Prostate gland (tissue), 2 donors: ENCODE data around the gene TGM4. TPM values are rescaled to one million over a fixed set of nuclear protein-coding genes. Genes with fewer than 3 reads are reported as not detected.

Experiments used
- DNase-seq: peaks from one replicate; pipeline ENCODE4 v3.0.0-alpha.2; 2019; ENCODE audit warnings: low spot score
- H3K27ac ChIP-seq, 2 donors: fragments of 200-600 bp; sonication (generic); 2 replicates each; pipeline ENCODE4 v1.5.1; 2017 to 2019
- H3K27me3 ChIP-seq: fragments of 200-600 bp; sonication (generic); replicated peaks from 2 replicates; pipeline ENCODE4 v1.5.1; 2019; ENCODE audit not compliant: insufficient read depth
- H3K36me3 ChIP-seq, 2 donors: fragments of 200-600 bp; sonication (generic); 1 replicate in 1 of 2; 2 replicates in 1 of 2; pipeline versions ENCODE4 v1.5.1 to v1.8.1; 2017 to 2019
- H3K4me1 ChIP-seq: fragments of 200-600 bp; sonication (generic); replicated peaks from 2 replicates; pipeline ENCODE4 v1.5.1; 2019
- H3K4me3 ChIP-seq, 2 donors: fragments of 200-600 bp; sonication (generic); 2 replicates each; pipeline ENCODE4 v1.5.1; 2017 to 2019
- H3K9me3 ChIP-seq: fragments of 200-600 bp; sonication (generic); 2 replicates; pipeline ENCODE4 v1.5.1; 2017
- POLR2A ChIP-seq: fragments of 450-650 bp; IDR thresholded peaks from one replicate; pipeline ENCODE4 v1.6.1; 2016; ENCODE audit warnings: antibody characterized with exemption, mild to moderate bottlenecking
- POLR2AphosphoS5 ChIP-seq: sonication (generic); formaldehyde crosslinking; IDR thresholded peaks from one replicate; pipeline ENCODE4 v1.6.1; 2017; ENCODE audit warnings: antibody characterized with exemption
- WGBS: methylation state at CpG from one replicate; pipeline ENCODE4 v1.1.5; 2018; 5-methylcytosine and 5-hydroxymethylcytosine counted together
- intact Hi-C: fragments of 100-400 bp; cut with DNase I; formaldehyde crosslinking; loops from one replicate; pipeline ENCODE4 v1.14.2; 2022
- total RNA-seq, 2 donors: library from RNA; depleted of rRNA; stranded (reverse); fragments of >200 nt; gene quantifications; one replicate each; pipeline ENCODE4 v1.1.0, GENCODE V29; 2016
- TF ChIP-seq, protein P1 (sequence below), 4 experiments: fragments of 200-600 bp in 2 of 4; fragments of 450-650 bp in 2 of 4; sonication (generic) in 2 of 4; IDR thresholded peaks; 1 replicate in 3 of 4; 2 replicates in 1 of 4; pipeline ENCODE4 v1.5.1; 2016 to 2019; ENCODE audit warnings: antibody characterized with exemption in 4 of 4, mild to moderate bottlenecking in 2 of 4, moderate library complexity in 2 of 4

The TGM4 gene
- total RNA-seq, 2 donors from 2014 or later: 7.4 to 2,264 TPM

DNA sequence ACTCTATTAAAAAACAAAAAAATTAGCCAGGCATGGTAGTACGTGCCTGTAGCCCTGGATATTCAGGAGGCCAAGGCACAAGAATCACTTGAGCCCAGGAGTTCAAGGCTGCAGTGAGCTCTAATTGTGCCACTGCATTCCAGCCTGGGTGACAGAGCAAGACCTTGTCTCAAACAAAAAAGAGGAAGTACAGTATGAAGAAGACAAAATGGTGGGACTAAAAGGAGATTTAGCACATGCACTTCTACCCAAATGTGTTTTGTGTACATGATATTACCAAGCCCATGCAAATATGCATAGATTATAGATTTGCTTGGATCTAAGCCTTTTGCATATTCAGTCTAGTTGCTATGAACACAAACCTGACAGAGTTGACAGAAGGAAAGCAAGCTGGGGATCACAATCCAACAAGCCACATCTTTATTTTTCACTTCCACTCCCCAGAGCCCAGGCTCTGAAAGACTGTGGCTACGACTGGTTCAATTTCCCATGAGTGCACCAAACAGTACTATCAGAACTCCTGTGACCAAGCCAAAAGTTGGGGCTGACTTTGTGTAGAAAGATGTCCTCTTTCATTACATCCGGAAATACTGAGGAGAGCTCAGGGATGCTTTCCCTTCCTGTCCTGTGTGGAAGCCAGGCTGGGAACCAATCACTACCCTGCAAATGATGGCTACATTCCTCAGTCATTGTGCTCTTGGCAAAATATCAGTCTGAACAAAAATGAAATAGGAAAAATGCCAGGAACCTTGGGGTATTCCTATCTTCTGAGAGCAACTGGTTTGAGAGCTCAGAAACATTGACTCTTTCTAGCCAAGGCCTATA lies 49.4 kb downstream of the TGM4 start:
- H3K27me3 ChIP-seq: no peaks in the 10 kb centered on the region
- no peak for DNase-seq
- H3K4me3 ChIP-seq: no peak overlapping the region
- H3K9me3 ChIP-seq: no peaks in the 10 kb centered on the region
- H3K36me3 ChIP-seq: peaks cover 0 to 3% of the 10 kb centered on the region in 2 donors
- intact Hi-C loops: no loop called here
- H3K4me1 ChIP-seq: no peaks in the 10 kb centered on the region
- H3K27ac ChIP-seq: no peak overlapping the region
- WGBS: 78% methylated on average over 3 of the region's 3 CpGs
- TF ChIP-seq, protein P1, sequence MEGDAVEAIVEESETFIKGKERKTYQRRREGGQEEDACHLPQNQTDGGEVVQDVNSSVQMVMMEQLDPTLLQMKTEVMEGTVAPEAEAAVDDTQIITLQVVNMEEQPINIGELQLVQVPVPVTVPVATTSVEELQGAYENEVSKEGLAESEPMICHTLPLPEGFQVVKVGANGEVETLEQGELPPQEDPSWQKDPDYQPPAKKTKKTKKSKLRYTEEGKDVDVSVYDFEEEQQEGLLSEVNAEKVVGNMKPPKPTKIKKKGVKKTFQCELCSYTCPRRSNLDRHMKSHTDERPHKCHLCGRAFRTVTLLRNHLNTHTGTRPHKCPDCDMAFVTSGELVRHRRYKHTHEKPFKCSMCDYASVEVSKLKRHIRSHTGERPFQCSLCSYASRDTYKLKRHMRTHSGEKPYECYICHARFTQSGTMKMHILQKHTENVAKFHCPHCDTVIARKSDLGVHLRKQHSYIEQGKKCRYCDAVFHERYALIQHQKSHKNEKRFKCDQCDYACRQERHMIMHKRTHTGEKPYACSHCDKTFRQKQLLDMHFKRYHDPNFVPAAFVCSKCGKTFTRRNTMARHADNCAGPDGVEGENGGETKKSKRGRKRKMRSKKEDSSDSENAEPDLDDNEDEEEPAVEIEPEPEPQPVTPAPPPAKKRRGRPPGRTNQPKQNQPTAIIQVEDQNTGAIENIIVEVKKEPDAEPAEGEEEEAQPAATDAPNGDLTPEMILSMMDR (IDR thresholded peaks at IDR 0.05): no peak
- TF ChIP-seq POLR2AphosphoS5 (no peak), POLR2A (no peak)

DNA sequence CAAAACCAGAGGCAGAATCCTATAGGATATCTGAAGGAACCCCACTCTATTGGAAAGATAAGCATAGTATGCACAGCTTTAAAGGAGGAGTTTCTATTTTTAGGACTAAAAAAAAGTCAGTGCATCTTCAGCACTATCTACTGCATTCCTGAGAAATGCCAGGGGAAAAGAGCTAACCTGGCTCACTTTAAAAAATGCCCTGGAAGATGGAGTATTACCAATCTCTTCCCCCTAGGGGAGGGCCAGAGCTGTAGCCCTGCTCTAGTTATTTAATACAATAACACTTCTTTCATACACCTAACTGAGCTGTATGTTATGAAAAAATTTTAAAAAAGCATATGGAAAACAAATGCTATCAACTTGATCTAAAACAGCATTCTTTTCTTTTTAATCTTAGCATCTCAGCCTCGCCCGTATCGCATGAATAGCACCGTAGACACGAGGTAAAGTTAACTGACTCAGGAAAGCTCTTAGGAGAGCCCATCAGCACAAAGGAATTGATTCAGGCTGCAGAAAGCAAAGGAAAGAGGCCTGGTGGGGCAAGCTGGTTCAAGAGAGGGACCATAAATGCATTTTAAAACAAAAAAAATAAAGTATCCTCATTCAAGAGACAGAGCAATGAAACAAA lies 50.2 kb downstream of the TGM4 start:
- DNase-seq: no peak
- H3K4me1 ChIP-seq: no peaks in the 10 kb centered on the region
- WGBS: 78% methylated on average over 5 of the region's 5 CpGs
- TF ChIP-seq, protein P1 (IDR thresholded peaks at IDR 0.05): no peak
- no peak for TF ChIP-seq POLR2AphosphoS5
- no peak for TF ChIP-seq POLR2A
- no peak overlapping the region for H3K27ac ChIP-seq
- H3K27me3 ChIP-seq: no peaks in the 10 kb centered on the region
- peaks cover 0 to 3% of the 10 kb centered on the region in 2 donors for H3K36me3 ChIP-seq
- H3K4me3 ChIP-seq: no peak overlapping the region
- no peaks in the 10 kb centered on the region for H3K9me3 ChIP-seq
- intact Hi-C loops: no loop called here

DNA sequence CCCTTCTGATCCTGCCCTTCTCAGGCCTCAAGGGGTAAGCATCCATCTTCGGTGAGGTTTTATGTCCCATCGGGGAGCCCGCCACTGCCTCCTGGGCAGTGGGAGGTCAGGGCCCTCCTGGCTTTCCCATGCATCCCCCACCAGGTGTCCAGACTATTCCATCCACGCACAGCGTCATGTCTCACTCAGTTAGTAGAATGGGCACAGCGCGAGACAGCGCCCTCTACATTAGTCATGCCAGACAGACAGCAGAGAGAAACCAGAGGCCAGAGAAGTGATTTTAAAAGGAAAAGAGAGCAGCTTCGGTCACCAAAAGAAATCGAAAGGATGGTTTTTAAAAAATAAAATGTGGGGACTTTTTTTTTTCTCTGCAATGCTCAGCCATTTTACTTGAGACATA lies 51.8 kb downstream of the TGM4 start:
- TF ChIP-seq POLR2A: no peak
- TF ChIP-seq POLR2AphosphoS5: no peak
- TF ChIP-seq, protein P1 (IDR thresholded peaks at IDR 0.05): no peak
- no peaks in the 10 kb centered on the region for H3K9me3 ChIP-seq
- H3K4me1 ChIP-seq: no peaks in the 10 kb centered on the region
- 93% methylated on average over 10 of the region's 10 CpGs for WGBS
- DNase-seq: no peak
- peaks cover 0 to 3% of the 10 kb centered on the region in 2 donors for H3K36me3 ChIP-seq
- H3K4me3 ChIP-seq: no peak overlapping the region
- intact Hi-C loops: no loop called here
- no peak overlapping the region for H3K27ac ChIP-seq
- H3K27me3 ChIP-seq: no peaks in the 10 kb centered on the region

DNA sequence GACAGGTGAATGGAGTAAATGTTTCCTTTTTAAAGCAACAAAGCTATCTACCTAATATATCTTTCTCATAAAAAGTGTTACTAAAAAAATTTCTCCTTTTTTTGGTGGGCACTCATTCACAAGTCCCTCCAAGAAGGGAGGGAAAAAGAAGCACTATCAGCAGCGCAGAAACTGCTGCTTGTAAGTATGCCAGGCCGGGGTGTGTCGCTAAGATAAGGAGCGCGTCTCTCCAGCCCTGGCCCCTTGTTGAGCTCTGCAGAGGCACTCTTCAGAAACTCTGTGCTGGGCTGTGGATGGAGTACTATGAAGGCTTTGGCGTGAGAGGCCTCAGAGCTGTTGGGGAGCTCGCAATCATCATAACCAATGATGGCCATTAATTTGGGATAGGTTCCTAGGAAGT lies 52.5 kb downstream of the TGM4 start:
- Histone ChIP-seq H3K27ac (no peak overlapping the region), H3K9me3 (no peaks in the 10 kb centered on the region), H3K4me3 (no peak overlapping the region), H3K27me3 (no peaks in the 10 kb centered on the region), H3K36me3 (peaks cover 0 to 3% of the 10 kb centered on the region in 2 donors), H3K4me1 (no peaks in the 10 kb centered on the region)
- TF ChIP-seq POLR2AphosphoS5 (no peak), POLR2A (no peak)
- TF ChIP-seq, protein P1 (IDR thresholded peaks at IDR 0.05): no peak
- WGBS: 69% methylated on average over 7 of the region's 7 CpGs
- intact Hi-C loops: no loop called here
- no peak for DNase-seq
